ENCODE data around the gene ZNF771. TPM values are rescaled to one million over a fixed set of nuclear protein-coding genes. Genes with fewer than 3 reads are reported as not detected.

ZNF771 gene
- total and polyA plus RNA-seq, 2 donors from 2014 or later = 7.8 to 14.8 TPM

DNA sequence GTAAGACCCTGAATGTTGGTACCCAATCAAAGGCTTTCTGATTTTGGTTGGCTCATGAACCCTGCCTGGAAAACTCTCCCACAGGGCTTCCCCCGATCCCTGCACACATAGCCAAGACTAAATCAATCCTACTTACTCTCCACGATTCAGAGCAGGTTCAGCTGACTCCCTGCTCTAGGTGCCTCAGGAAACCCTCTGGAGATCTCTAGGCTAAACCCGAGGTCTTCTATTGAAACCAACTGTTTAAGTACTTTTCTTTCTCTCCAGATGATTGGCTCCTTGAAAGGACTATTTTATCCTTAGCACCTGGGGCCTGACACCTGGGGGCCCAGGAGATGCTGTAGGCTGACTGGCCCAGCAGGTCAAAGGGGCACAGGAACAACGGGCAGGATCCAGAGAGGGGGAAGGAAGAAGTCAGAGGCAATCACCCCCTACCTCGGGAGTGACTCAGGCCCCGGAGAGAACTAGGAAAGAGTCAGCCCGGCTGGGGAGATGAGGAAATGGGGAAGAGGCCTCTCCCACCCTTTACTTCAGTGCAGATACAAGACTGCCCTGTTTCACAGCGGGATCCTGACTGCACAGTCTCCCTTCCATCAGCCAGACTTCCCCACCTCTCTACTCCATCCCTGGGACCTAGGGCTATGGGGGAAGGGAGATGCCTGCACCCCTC, 39.1 kb upstream of the ZNF771 start:
- no peak for FAIRE-seq
- no peak overlapping the region for H3K27ac ChIP-seq (ENCODE audit: low read depth in 2 of 2, low read length in 2 of 2)
- no peak for DNase-seq
- intact Hi-C loops (cut with DNase I) = no loop called here
- TF ChIP-seq, protein P1, sequence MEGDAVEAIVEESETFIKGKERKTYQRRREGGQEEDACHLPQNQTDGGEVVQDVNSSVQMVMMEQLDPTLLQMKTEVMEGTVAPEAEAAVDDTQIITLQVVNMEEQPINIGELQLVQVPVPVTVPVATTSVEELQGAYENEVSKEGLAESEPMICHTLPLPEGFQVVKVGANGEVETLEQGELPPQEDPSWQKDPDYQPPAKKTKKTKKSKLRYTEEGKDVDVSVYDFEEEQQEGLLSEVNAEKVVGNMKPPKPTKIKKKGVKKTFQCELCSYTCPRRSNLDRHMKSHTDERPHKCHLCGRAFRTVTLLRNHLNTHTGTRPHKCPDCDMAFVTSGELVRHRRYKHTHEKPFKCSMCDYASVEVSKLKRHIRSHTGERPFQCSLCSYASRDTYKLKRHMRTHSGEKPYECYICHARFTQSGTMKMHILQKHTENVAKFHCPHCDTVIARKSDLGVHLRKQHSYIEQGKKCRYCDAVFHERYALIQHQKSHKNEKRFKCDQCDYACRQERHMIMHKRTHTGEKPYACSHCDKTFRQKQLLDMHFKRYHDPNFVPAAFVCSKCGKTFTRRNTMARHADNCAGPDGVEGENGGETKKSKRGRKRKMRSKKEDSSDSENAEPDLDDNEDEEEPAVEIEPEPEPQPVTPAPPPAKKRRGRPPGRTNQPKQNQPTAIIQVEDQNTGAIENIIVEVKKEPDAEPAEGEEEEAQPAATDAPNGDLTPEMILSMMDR (IDR thresholded peaks at IDR 0.05; ENCODE audit: borderline replicate concordance, extremely low read depth, insufficient read depth) = no peak
- H3K4me3 ChIP-seq (ENCODE audit: low read length in 3 of 3) = peak overlapping the region; percentile 61 to 89 (median 80)
- H3K9me3 ChIP-seq (ENCODE audit: control insufficient read depth in 2 of 3, insufficient read depth in 1 of 3, low read length in 3 of 3) = no peaks in the 10 kb centered on the region
- H3K4me1 ChIP-seq (ENCODE audit: control insufficient read depth in 2 of 3, insufficient read depth in 2 of 3, low read depth in 1 of 3, low read length in 3 of 3) = peaks cover 0 to 20% (median 4%) of the 10 kb centered on the region in 3 donors
- H3K36me3 ChIP-seq (ENCODE audit: control insufficient read depth in 2 of 3, insufficient read depth in 3 of 3, low read length in 3 of 3) = peaks cover 0 to 11% (median 9%) of the 10 kb centered on the region in 3 donors
- peak overlapping the region; percentile 53 to 78 (median 65) for H3K9ac ChIP-seq (ENCODE audit: low read length in 3 of 3)
- no peaks in the 10 kb centered on the region for H3K27me3 ChIP-seq (ENCODE audit: control insufficient read depth, insufficient read depth, low read length)

DNA sequence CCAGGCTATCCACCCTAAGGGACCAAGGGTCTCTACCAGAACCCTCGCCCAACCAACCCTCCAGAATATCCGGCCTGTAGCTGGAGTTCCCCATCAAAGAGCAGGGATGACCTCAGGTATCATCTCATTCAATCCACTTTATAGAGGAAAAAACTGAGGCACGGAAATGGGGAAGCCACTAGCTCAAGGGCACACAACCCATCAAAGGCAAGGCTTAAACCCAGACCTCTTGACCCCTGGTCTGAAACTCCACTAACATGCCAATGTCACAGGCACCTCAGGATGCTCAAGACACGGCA, 38.7 kb upstream of the ZNF771 start:
- peaks cover 0 to 20% (median 4%) of the 10 kb centered on the region in 3 donors for H3K4me1 ChIP-seq (ENCODE audit: control insufficient read depth in 2 of 3, insufficient read depth in 2 of 3, low read depth in 1 of 3, low read length in 3 of 3)
- H3K9ac ChIP-seq (ENCODE audit: low read length in 3 of 3) = peak overlapping the region; percentile 53 to 78 (median 65)
- TF ChIP-seq, protein P1 (IDR thresholded peaks at IDR 0.05; ENCODE audit: borderline replicate concordance, extremely low read depth, insufficient read depth) = no peak
- intact Hi-C loops (cut with DNase I) = no loop called here
- H3K27ac ChIP-seq (ENCODE audit: low read depth in 2 of 2, low read length in 2 of 2) = peak overlapping the region in 1 of 2 donors; percentile 47
- DNase-seq (no peak), FAIRE-seq (no peak)
- no peaks in the 10 kb centered on the region for H3K27me3 ChIP-seq (ENCODE audit: control insufficient read depth, insufficient read depth, low read length)
- peak overlapping the region; percentile 61 to 89 (median 80) for H3K4me3 ChIP-seq (ENCODE audit: low read length in 3 of 3)
- no peaks in the 10 kb centered on the region for H3K9me3 ChIP-seq (ENCODE audit: control insufficient read depth in 2 of 3, insufficient read depth in 1 of 3, low read length in 3 of 3)
- peaks cover 0 to 10% (median 9%) of the 10 kb centered on the region in 3 donors for H3K36me3 ChIP-seq (ENCODE audit: control insufficient read depth in 2 of 3, insufficient read depth in 3 of 3, low read length in 3 of 3)

DNA sequence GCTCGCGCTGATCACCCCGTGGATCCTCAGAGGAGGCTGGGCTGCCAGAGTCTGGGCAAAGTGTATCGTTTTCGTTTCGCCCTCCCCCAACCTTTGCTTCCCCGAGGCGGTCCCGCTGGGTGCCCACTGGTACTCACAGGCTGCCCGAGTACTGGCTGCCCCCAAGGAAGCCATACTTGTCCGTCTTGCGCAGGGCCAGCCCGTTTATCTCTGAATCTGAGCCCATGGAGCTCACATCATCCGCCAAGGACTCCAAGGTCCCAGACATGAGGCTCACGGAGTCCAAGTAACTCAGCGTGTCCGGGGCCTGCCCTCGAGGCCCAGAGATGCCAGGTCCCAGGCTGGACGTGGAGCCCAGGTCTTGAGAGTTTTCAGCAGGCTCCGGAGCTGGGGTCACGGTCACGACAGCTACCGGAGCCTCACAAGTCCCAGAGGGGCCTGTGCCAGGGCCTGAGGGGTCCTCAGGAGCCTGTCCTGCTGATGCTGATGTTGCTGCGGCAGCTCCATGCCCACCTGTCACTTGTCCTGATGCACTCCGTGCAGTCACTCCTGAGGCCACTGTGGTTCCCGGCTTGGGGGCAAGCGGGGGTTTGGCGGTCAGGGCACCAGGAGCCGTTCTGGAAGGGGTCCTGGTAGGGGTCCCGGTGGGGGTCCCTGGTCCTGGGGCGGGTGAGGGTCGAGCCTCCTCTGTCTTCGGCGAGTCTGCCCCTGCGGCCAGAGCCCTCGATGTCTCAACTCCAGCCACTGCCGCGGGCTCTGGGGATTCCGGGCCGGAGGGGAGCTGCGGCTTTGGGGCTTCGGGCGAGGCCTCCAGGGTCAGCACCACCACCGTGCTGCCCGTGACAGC, 38.1 kb upstream of the ZNF771 start:
- Histone ChIP-seq H3K4me1 (ENCODE audit: control insufficient read depth in 2 of 3, insufficient read depth in 2 of 3, low read depth in 1 of 3, low read length in 3 of 3) (peaks cover 0 to 20% (median 4%) of the 10 kb centered on the region in 3 donors), H3K27ac (ENCODE audit: low read depth in 2 of 2, low read length in 2 of 2) (peak overlapping the region; percentile 47 to 69), H3K9me3 (ENCODE audit: control insufficient read depth in 2 of 3, insufficient read depth in 1 of 3, low read length in 3 of 3) (no peaks in the 10 kb centered on the region), H3K9ac (ENCODE audit: low read length in 3 of 3) (peak overlapping the region; percentile 53 to 78 (median 65)), H3K4me3 (ENCODE audit: low read length in 3 of 3) (peak overlapping the region; percentile 61 to 89 (median 80)), H3K36me3 (ENCODE audit: control insufficient read depth in 2 of 3, insufficient read depth in 3 of 3, low read length in 3 of 3) (peaks cover 0 to 10% (median 9%) of the 10 kb centered on the region in 3 donors), H3K27me3 (ENCODE audit: control insufficient read depth, insufficient read depth, low read length) (no peaks in the 10 kb centered on the region)
- intact Hi-C loops (cut with DNase I) = no loop called here
- no peak for FAIRE-seq
- TF ChIP-seq, protein P1 (IDR thresholded peaks at IDR 0.05; ENCODE audit: borderline replicate concordance, extremely low read depth, insufficient read depth) = no peak
- DNase-seq = peak in 3 of 5 donors; percentile 33 to 88 (median 78)

Measured in kidney (tissue), 14 donors.